B cell (primary cell): ENCODE results near the gene KLHL26. TPM values are rescaled to one million over a fixed set of nuclear protein-coding genes. Genes with fewer than 3 reads are reported as not detected.
"Not testable (repeated sequence)": the region's sequence is repeated elsewhere in the genome, so short reads cannot be mapped to it uniquely, and the experiment has no call there.

ENCODE experiments used
- ATAC-seq: fragments of 200-7000 bp; cut with Tn5 transposase; one replicate; pipeline ENCODE4 v1.10.0; 2021; ENCODE audit warnings: low read depth, mild to moderate bottlenecking, moderate number of reproducible peaks, moderate library complexity
- CTCF ChIA-PET: fragments of 350-600 bp; sonication (Branson Sonifier 250); formaldehyde crosslinking; loops from one replicate; lab custom pipeline; 2021; ENCODE audit warnings: antibody characterized with exemption, inconsistent platforms; lab: Charles Lee
- POLR2A ChIA-PET: fragments of 350-600 bp; sonication (Branson Sonifier 250); formaldehyde crosslinking; loops from one replicate; lab custom pipeline; 2021; ENCODE audit warnings: antibody characterized with exemption; lab: Charles Lee
- DNase-seq: peaks from one replicate; pipeline ENCODE4 v3.0.0; 2013
- H2AFZ ChIP-seq: 2 replicates; pipeline ENCODE4 v1.6.1; 2012; ENCODE audit warnings: mild to moderate bottlenecking, low read depth, low read length; ENCODE audit not compliant: insufficient read depth, poor library complexity, severe bottlenecking
- H3K27ac ChIP-seq, 2 donors: 1 replicate in 1 of 2; 2 replicates in 1 of 2; pipeline ENCODE4 v1.5.1; 2012 to 2013; ENCODE audit warnings: low read length in 2 of 2, mild to moderate bottlenecking in 2 of 2, moderate library complexity in 1 of 2
- H3K27me3 ChIP-seq, 4 experiments: fragments of 200-600 bp in 1 of 4; sonication (generic) in 1 of 4; replicated peaks in 1 of 4; 1 replicate in 2 of 4; 2 replicates in 2 of 4; pipeline versions ENCODE4 v1.6.1 to v1.7.0; 2013 to 2016; ENCODE audit warnings: low read length in 3 of 4, mild to moderate bottlenecking in 2 of 4, mixed read lengths in 1 of 4, moderate library complexity in 1 of 4; ENCODE audit not compliant: insufficient read depth in 4 of 4, control insufficient read depth in 3 of 4; ENCODE audit errors: control extremely low read depth in 1 of 4
- H3K36me3 ChIP-seq, 2 experiments: replicated peaks in 1 of 2; 1 replicate in 1 of 2; 2 replicates in 1 of 2; pipeline versions ENCODE4 v1.6.1 to v1.7.1; 2013; ENCODE audit warnings: low read length in 1 of 2; ENCODE audit not compliant: insufficient read depth in 2 of 2, control insufficient read depth in 1 of 2; ENCODE audit errors: control extremely low read depth in 1 of 2, extremely low read depth in 1 of 2
- H3K4me1 ChIP-seq, 2 donors: fragments of 200-600 bp in 1 of 2; sonication (generic) in 1 of 2; 1 replicate in 1 of 2; 2 replicates in 1 of 2; pipeline versions ENCODE4 v1.5.1 to v1.6.1; 2013 to 2017; ENCODE audit warnings: low read length in 2 of 2; ENCODE audit not compliant: control insufficient read depth in 2 of 2, insufficient read depth in 2 of 2
- H3K4me2 ChIP-seq: replicated peaks from 2 replicates; pipeline ENCODE3; 2012; ENCODE audit warnings: mild to moderate bottlenecking, low read depth, low read length; ENCODE audit not compliant: poor library complexity, severe bottlenecking
- H3K4me3 ChIP-seq, 5 experiments: fragments of 200-600 bp in 1 of 5; sonication (generic) in 1 of 5; 1 replicate in 3 of 5; 2 replicates in 2 of 5; pipeline versions ENCODE4 v1.5.1 to v1.7.0; 2011 to 2016; ENCODE audit warnings: low read length in 4 of 5, mild to moderate bottlenecking in 4 of 5, low read depth in 2 of 5, control low read depth in 1 of 5, moderate library complexity in 1 of 5; ENCODE audit not compliant: insufficient read depth in 1 of 5; ENCODE audit errors: control extremely low read depth in 1 of 5, extremely low read depth in 1 of 5
- H3K79me2 ChIP-seq: fragments of 200-600 bp; sonication (generic); one replicate; pipeline ENCODE4 v1.6.0; 2016; ENCODE audit warnings: low read length; ENCODE audit not compliant: control insufficient read depth, insufficient read depth
- H3K9ac ChIP-seq: fragments of 200-600 bp; sonication (generic); 2 replicates; pipeline ENCODE4 v1.6.1; 2017; ENCODE audit warnings: mild to moderate bottlenecking, low read length, moderate library complexity
- H3K9me3 ChIP-seq, 3 donors: one replicate each; pipeline versions ENCODE4 v1.6.1 to v1.7.1; 2013; ENCODE audit warnings: low read length in 2 of 3; ENCODE audit not compliant: control insufficient read depth in 2 of 3, insufficient read depth in 1 of 3; ENCODE audit errors: control extremely low read depth in 1 of 3
- H4K20me1 ChIP-seq: 2 replicates; pipeline ENCODE4 v1.6.0; 2012; ENCODE audit warnings: mild to moderate bottlenecking, low read length; ENCODE audit not compliant: insufficient read depth, control insufficient read depth, poor library complexity, severe bottlenecking
- H3K27ac Mint-ChIP-seq: one replicate; pipeline ENCODE4 v1.8.0; 2021; ENCODE audit warnings: mixed read lengths
- H3K27me3 Mint-ChIP-seq: one replicate; pipeline ENCODE4 v1.8.0; 2021; ENCODE audit warnings: mixed read lengths
- H3K4me1 Mint-ChIP-seq: one replicate; pipeline ENCODE4 v1.8.0; 2021; ENCODE audit warnings: mixed read lengths
- H3K4me3 Mint-ChIP-seq: one replicate; pipeline ENCODE4 v1.8.0; 2021; ENCODE audit warnings: mixed read lengths
- H3K9me3 Mint-ChIP-seq: one replicate; pipeline ENCODE4 v1.8.0; 2022; ENCODE audit warnings: mixed read lengths; ENCODE audit not compliant: insufficient read depth
- EZH2 ChIP-seq: IDR thresholded peaks from 2 replicates; pipeline ENCODE4 v1.6.1; 2012; ENCODE audit warnings: borderline replicate concordance, low read depth, mild to moderate bottlenecking, moderate library complexity, low read length; ENCODE audit not compliant: insufficient read depth, poor library complexity, severe bottlenecking
- WGBS: methylation state at CpG from one replicate; pipeline ENCODE4 v1.1.5; 2013; ENCODE audit warnings: missing lambda C conversion rate; ENCODE audit not compliant: insufficient coverage; 5-methylcytosine and 5-hydroxymethylcytosine counted together
- intact Hi-C: fragments of 100-400 bp; cut with micrococcal nuclease; formaldehyde crosslinking; loops from one replicate; pipeline ENCODE4 v1.10.0; 2022
- polyA plus RNA-seq: library from polyadenylated mRNA; depleted of rRNA; stranded (reverse); fragments of >200 nt; gene quantifications from 2 replicates; pipeline ENCODE4 v1.2.3, GENCODE V29; 2012
- total RNA-seq, 2 donors: library from RNA; stranded (reverse); fragments of 120-200 nt in 1 of 2; gene quantifications; 1 replicate in 1 of 2; 2 replicates in 1 of 2; pipeline versions ENCODE4 v1.2.3 to v1.2.4, GENCODE V29; 2013 to 2022
- TF ChIP-seq, protein P1 (sequence below): fragments of 200-600 bp; IDR thresholded peaks from one replicate; pipeline ENCODE4 v1.8.0; 2022; ENCODE audit warnings: antibody characterized with exemption, mild to moderate bottlenecking

The KLHL26 gene
- total and polyA plus RNA-seq, 2 donors (not counting 1 experiment from before 2014, with no cell fraction given), result 5.0 to 14.6 TPM

DNA sequence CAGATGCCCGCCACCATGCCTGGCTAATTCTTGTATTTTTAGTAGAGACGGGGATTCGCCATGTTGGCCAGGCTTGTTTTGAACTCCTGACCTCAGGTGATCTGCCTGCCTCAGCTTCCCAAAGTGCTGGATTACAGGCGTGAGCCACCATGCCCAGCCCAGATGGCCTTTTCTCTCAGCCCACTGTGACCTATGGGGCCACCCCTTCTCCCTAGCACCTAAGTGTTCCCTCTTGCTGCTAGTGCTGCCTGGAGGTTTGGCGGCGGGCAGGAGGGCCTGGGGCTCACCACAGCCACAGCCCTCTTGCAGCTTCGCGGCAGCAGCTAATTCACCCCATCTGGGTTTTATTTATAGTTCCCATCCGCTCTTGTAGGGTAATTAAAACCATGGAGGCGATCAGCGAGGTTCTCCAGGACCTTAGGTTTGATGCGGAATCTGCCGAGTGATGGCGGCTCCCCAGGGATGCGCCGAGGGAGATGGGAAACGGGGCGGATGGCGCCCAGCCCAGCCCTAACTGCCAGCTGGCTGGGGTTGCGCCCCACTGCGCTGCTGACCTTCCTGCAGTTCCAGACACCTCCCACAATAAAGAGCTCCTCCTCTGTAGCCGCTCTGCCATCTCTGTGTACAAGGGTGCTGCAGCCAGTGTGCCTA is 45.0 kb upstream of the KLHL26 start:
- Histone ChIP-seq H3K27ac (no peak overlapping the region), H4K20me1 (peaks cover 10% of the 10 kb centered on the region), H3K27me3 (peaks cover 0 to 6% (median 2%) of the 10 kb centered on the region in 4 experiments), H3K4me2 (no peak overlapping the region), H3K4me3 (no peak overlapping the region), H3K9me3 (no peaks in the 10 kb centered on the region), H3K36me3 (peaks cover 0 to 6% of the 10 kb centered on the region in 2 experiments), H2AFZ (no peak overlapping the region), H3K79me2 (no peaks in the 10 kb centered on the region), H3K4me1 (peaks cover 29 to 49% of the 10 kb centered on the region in 2 donors), H3K9ac (no peak overlapping the region)
- DNase-seq (no peak), ATAC-seq (no peak)
- ChIA-PET POLR2A (no interaction called here), CTCF (interaction anchor here (0.8 to 6.3 kb wide), 4 partner anchors 21 to 256 kb away, joined by 3 to 47 read pairs (median 4); no protein-coding TSS in a partner anchor)
- Mint-ChIP-seq H3K27me3 (peaks cover 7% of the 10 kb centered on the region), H3K9me3 (no peaks in the 10 kb centered on the region), H3K4me1 (peaks cover 31% of the 10 kb centered on the region), H3K4me3 (no peak overlapping the region), H3K27ac (no peak overlapping the region)
- intact Hi-C loops, result no loop called here
- WGBS, result 95% methylated on average over 19 of the region's 22 CpGs
- TF ChIP-seq, protein P1, sequence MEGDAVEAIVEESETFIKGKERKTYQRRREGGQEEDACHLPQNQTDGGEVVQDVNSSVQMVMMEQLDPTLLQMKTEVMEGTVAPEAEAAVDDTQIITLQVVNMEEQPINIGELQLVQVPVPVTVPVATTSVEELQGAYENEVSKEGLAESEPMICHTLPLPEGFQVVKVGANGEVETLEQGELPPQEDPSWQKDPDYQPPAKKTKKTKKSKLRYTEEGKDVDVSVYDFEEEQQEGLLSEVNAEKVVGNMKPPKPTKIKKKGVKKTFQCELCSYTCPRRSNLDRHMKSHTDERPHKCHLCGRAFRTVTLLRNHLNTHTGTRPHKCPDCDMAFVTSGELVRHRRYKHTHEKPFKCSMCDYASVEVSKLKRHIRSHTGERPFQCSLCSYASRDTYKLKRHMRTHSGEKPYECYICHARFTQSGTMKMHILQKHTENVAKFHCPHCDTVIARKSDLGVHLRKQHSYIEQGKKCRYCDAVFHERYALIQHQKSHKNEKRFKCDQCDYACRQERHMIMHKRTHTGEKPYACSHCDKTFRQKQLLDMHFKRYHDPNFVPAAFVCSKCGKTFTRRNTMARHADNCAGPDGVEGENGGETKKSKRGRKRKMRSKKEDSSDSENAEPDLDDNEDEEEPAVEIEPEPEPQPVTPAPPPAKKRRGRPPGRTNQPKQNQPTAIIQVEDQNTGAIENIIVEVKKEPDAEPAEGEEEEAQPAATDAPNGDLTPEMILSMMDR, result no peak
- no peak for TF ChIP-seq EZH2

DNA sequence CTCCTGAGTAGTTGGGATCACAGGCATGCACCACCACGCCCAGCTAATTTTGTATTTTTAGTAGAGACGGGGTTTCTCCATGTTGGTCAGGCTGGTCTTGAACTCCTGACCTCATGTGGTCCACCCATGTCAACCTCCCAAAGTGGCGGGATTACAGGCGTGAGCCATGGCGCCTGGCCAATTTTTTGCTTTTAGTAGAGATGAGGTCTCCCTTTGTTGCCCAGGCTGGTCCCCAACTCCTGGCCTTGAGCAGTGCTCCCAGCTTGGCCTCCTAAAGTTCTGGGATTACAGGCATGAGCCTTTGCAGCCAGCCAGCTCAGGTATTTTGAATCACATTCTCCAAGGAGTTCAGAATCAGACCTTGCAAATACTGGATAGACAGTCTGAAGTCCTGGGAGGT is 44.1 kb upstream of the KLHL26 start:
- H3K36me3 ChIP-seq, H3K4me3 ChIP-seq, H3K9ac ChIP-seq, H3K27ac ChIP-seq, POLR2A ChIA-PET, H3K4me3 Mint-ChIP-seq, H2AFZ ChIP-seq, H3K27me3 Mint-ChIP-seq, H3K9me3 Mint-ChIP-seq, H4K20me1 ChIP-seq, DNase-seq, H3K27ac Mint-ChIP-seq, H3K79me2 ChIP-seq, ATAC-seq, H3K9me3 ChIP-seq, intact Hi-C loops, H3K4me2 ChIP-seq: not testable (repeated sequence)
- CTCF ChIA-PET, result interaction anchor here (1.0 to 6.3 kb wide), 7 partner anchors 21 to 255 kb away, joined by 3 to 47 read pairs (median 4); partner anchors contain the start of genes UBA52 and UPF1
- H3K4me1 Mint-ChIP-seq, result peaks cover 30% of the 10 kb centered on the region
- peaks cover 0 to 14% (median 4%) of the 10 kb centered on the region in 4 experiments for H3K27me3 ChIP-seq
- 95% methylated on average over 3 of the region's 5 CpGs for WGBS
- H3K4me1 ChIP-seq, result peaks cover 28 to 50% of the 10 kb centered on the region in 2 donors
